ENCODE results near the gene TMPRSS3. TPM values are rescaled to one million over a fixed set of nuclear protein-coding genes. Genes with fewer than 3 reads are reported as not detected.

TMPRSS3 gene
- polyA plus RNA-seq, 1 of the 3 experiments (the other 2 are of a cell fraction): not detected

DNA sequence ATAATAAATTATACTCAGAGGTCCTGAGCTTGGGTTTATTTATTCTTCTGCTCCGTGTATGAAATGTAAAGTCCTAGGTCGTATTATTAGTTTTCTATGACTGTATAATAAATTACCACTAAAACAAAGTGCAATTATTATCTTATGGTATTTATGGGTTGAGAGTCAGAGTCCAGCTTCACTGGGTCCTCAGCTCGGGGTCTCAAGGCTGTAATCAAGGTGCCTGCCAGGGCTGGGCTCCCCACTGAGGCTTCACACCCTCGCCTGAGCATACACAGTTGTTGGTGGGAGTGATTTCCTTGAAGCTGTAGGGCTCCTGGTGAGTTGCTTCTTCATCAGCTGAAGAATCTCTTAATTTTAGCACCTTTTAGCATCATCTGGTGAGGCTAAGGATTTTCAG is 23.0 kb upstream of the TMPRSS3 start:
- Histone ChIP-seq H4K20me1 (ENCODE audit: insufficient read depth) (no peaks in the 10 kb centered on the region), H3F3A (replicated peaks; ENCODE audit: insufficient read depth) (no peaks in the 10 kb centered on the region), H3K9me2 (no peaks in the 10 kb centered on the region), H3K9me3 (no peaks in the 10 kb centered on the region), H3K4me3 (ENCODE audit: low read depth in 2 of 2, low read length in 1 of 2) (no peak overlapping the region), H3K79me2 (ENCODE audit: insufficient read depth) (no peaks in the 10 kb centered on the region), H3K9ac (no peak overlapping the region), H3K4me1 (ENCODE audit: control insufficient read depth in 1 of 2, insufficient read depth in 2 of 2, low read depth in 1 of 2, low read length in 1 of 2) (peaks cover 0 to under 1% of the 10 kb centered on the region in 2 experiments; a peak in 1 of 4 replicates), H3K4me2 (no peak overlapping the region), H3K36me3 (replicated peaks in 1 of 2; ENCODE audit: control insufficient read depth in 1 of 2, insufficient read depth in 2 of 2, low read length in 1 of 2) (no peaks in the 10 kb centered on the region), H2AFZ (ENCODE audit: low read depth) (no peak overlapping the region), H3K27me3 (ENCODE audit: insufficient read depth) (no peaks in the 10 kb centered on the region), H3K27ac (ENCODE audit: low read depth in 2 of 2, low read length in 1 of 2) (no peak overlapping the region)
- no peak for DNase-seq
- CTCF ChIA-PET: no interaction called here
- POLR2A ChIA-PET: no interaction called here
- 27% methylated on average over 4 of the region's 4 CpGs for WGBS (ENCODE audit: low lambda C conversion rate)
- TF ChIP-seq, protein P1, sequence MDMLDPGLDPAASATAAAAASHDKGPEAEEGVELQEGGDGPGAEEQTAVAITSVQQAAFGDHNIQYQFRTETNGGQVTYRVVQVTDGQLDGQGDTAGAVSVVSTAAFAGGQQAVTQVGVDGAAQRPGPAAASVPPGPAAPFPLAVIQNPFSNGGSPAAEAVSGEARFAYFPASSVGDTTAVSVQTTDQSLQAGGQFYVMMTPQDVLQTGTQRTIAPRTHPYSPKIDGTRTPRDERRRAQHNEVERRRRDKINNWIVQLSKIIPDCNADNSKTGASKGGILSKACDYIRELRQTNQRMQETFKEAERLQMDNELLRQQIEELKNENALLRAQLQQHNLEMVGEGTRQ (IDR thresholded peaks at IDR 0.05; ENCODE audit: borderline replicate concordance, low read depth, low read length): no peak
- no peak for TF ChIP-seq FOXJ3 (CRISPR knock-in tag; IDR thresholded peaks at IDR 0.05)
- TF ChIP-seq FOSL2 (IDR thresholded peaks at IDR 0.05; ENCODE audit: borderline replicate concordance, low read depth): no peak
- TF ChIP-seq, protein P2, sequence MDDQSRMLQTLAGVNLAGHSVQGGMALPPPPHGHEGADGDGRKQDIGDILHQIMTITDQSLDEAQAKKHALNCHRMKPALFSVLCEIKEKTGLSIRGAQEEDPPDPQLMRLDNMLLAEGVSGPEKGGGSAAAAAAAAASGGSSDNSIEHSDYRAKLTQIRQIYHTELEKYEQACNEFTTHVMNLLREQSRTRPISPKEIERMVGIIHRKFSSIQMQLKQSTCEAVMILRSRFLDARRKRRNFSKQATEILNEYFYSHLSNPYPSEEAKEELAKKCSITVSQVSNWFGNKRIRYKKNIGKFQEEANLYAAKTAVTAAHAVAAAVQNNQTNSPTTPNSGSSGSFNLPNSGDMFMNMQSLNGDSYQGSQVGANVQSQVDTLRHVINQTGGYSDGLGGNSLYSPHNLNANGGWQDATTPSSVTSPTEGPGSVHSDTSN (IDR thresholded peaks at IDR 0.05): no peak
- no peak for TF ChIP-seq SMC3 (IDR thresholded peaks at IDR 0.05; ENCODE audit: low read depth, low read length)
- no peak for TF ChIP-seq MXI1 (IDR thresholded peaks at IDR 0.05; ENCODE audit: low read depth, low read length)
- TF ChIP-seq TAF1 (IDR thresholded peaks at IDR 0.05; ENCODE audit: borderline replicate concordance, low read depth, low read length): no peak
- TF ChIP-seq, protein P3, sequence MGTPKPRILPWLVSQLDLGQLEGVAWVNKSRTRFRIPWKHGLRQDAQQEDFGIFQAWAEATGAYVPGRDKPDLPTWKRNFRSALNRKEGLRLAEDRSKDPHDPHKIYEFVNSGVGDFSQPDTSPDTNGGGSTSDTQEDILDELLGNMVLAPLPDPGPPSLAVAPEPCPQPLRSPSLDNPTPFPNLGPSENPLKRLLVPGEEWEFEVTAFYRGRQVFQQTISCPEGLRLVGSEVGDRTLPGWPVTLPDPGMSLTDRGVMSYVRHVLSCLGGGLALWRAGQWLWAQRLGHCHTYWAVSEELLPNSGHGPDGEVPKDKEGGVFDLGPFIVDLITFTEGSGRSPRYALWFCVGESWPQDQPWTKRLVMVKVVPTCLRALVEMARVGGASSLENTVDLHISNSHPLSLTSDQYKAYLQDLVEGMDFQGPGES (IDR thresholded peaks at IDR 0.05; ENCODE audit: low read depth, low read length): no peak
- TF ChIP-seq NRF1 (IDR thresholded peaks at IDR 0.05; ENCODE audit: low read depth, low read length): no peak
- no peak for TF ChIP-seq RAD21 (IDR thresholded peaks at IDR 0.05; ENCODE audit: low read length)
- no peak for TF ChIP-seq RXRA (IDR thresholded peaks at IDR 0.05; ENCODE audit: borderline replicate concordance, low read depth)
- TF ChIP-seq GATA2 (CRISPR knock-in tag; IDR thresholded peaks at IDR 0.05): no peak
- no peak for TF ChIP-seq JUND (IDR thresholded peaks at IDR 0.05)
- no peak for TF ChIP-seq POLR2AphosphoS5 (IDR thresholded peaks at IDR 0.05; ENCODE audit: low read depth, low read length)
- no peak for TF ChIP-seq RCOR1 (IDR thresholded peaks at IDR 0.05; ENCODE audit: low read length)
- no peak for TF ChIP-seq SIN3A (IDR thresholded peaks at IDR 0.05; ENCODE audit: borderline replicate concordance, low read depth, low read length)
- no peak for TF ChIP-seq MEF2A (IDR thresholded peaks at IDR 0.05; ENCODE audit: borderline replicate concordance, low read depth)
- TF ChIP-seq, protein P4, sequence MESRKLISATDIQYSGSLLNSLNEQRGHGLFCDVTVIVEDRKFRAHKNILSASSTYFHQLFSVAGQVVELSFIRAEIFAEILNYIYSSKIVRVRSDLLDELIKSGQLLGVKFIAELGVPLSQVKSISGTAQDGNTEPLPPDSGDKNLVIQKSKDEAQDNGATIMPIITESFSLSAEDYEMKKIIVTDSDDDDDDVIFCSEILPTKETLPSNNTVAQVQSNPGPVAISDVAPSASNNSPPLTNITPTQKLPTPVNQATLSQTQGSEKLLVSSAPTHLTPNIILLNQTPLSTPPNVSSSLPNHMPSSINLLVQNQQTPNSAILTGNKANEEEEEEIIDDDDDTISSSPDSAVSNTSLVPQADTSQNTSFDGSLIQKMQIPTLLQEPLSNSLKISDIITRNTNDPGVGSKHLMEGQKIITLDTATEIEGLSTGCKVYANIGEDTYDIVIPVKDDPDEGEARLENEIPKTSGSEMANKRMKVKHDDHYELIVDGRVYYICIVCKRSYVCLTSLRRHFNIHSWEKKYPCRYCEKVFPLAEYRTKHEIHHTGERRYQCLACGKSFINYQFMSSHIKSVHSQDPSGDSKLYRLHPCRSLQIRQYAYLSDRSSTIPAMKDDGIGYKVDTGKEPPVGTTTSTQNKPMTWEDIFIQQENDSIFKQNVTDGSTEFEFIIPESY (IDR thresholded peaks at IDR 0.05; ENCODE audit: borderline replicate concordance, low read depth): no peak
- TF ChIP-seq, protein P5, sequence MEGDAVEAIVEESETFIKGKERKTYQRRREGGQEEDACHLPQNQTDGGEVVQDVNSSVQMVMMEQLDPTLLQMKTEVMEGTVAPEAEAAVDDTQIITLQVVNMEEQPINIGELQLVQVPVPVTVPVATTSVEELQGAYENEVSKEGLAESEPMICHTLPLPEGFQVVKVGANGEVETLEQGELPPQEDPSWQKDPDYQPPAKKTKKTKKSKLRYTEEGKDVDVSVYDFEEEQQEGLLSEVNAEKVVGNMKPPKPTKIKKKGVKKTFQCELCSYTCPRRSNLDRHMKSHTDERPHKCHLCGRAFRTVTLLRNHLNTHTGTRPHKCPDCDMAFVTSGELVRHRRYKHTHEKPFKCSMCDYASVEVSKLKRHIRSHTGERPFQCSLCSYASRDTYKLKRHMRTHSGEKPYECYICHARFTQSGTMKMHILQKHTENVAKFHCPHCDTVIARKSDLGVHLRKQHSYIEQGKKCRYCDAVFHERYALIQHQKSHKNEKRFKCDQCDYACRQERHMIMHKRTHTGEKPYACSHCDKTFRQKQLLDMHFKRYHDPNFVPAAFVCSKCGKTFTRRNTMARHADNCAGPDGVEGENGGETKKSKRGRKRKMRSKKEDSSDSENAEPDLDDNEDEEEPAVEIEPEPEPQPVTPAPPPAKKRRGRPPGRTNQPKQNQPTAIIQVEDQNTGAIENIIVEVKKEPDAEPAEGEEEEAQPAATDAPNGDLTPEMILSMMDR (IDR thresholded peaks at IDR 0.05): no peak
- TF ChIP-seq EZH2phosphoT487 (IDR thresholded peaks at IDR 0.05; ENCODE audit: borderline replicate concordance, low read depth): no peak
